ENCODE data around the gene ADPRHL1. TPM values are rescaled to one million over a fixed set of nuclear protein-coding genes. Genes with fewer than 3 reads are reported as not detected.

ADPRHL1 gene
- total and polyA plus RNA-seq, 10 donors = 0.52 to 4.3 (median 1.5) TPM

- TF ChIP-seq POLR2A (IDR thresholded peaks at IDR 0.05) (peak in 2 of 3 donors; percentile 64 to 68), CTCF (IDR thresholded peaks at IDR 0.05 in 8 of 11, conservative IDR thresholded peaks at IDR 0.05 in 3 of 11) (peak in 1 of 11 experiments; percentile 30), POLR2AphosphoS5 (IDR thresholded peaks at IDR 0.05) (peak; percentile 79 to 88 (median 88))
- H3K27ac ChIP-seq = peak within 1 kb of the TSS; percentile 83 to 96 (median 92)
- H3K9me3 ChIP-seq = no peaks in the 10 kb centered on the region
- WGBS, 5 donors = 0 to 2% (median 0%) methylated on average over 22 to 115 of the region's 115 CpGs
- H3K27me3 ChIP-seq (replicated peaks in 1 of 7) = no peaks in the 10 kb centered on the region
- peak within 1 kb of the TSS; percentile 75 to 96 (median 84) for H3K4me3 ChIP-seq
- H3K36me3 ChIP-seq = peaks cover 0 to 12% (median 7%) of the 10 kb centered on the region in 6 donors
- peaks cover 27 to 79% (median 65%) of the 10 kb centered on the region in 6 donors for H3K4me1 ChIP-seq
- intact Hi-C loops (cut with DNase I; ENCODE audit: low total_unique reads) = no loop called here
- peak; percentile 98 for DNase-seq
Measured at GRCh38 chr13:113490496-113491417, 37.5 kb upstream of the ADPRHL1 start, which contains the start of gene DCUN1D2. Gene DCUN1D2 (minus strand): TSS chr13:113490711. CDS start chr13:113490669, 42 bp downstream.

- H3K27me3 ChIP-seq (replicated peaks in 1 of 7) = no peaks in the 10 kb centered on the region
- H3K4me1 ChIP-seq = peaks cover 24 to 73% (median 56%) of the 10 kb centered on the region in 6 donors
- H3K27ac ChIP-seq = peak overlapping the region; percentile 83 to 96 (median 92)
- peaks cover 0 to 3% (median 1%) of the 10 kb centered on the region in 6 donors for H3K36me3 ChIP-seq
- TF ChIP-seq POLR2A (IDR thresholded peaks at IDR 0.05) (no peak), CTCF (IDR thresholded peaks at IDR 0.05 in 8 of 11, conservative IDR thresholded peaks at IDR 0.05 in 3 of 11) (no peak), POLR2AphosphoS5 (IDR thresholded peaks at IDR 0.05) (no peak)
- H3K9me3 ChIP-seq = no peaks in the 10 kb centered on the region
- WGBS, 5 donors = 6 to 16% (median 9%) methylated on average over 34 to 54 of the region's 54 CpGs
- H3K4me3 ChIP-seq = peak overlapping the region; percentile 75 to 96 (median 84)
- intact Hi-C loops (cut with DNase I; ENCODE audit: low total_unique reads) = no loop called here
- DNase-seq = no peak
Measured at GRCh38 chr13:113489549-113490495, 36.5 kb upstream of the ADPRHL1 start.

GRCh38 chr13:113489171-113489548, 35.9 kb upstream of the ADPRHL1 start:
- H3K36me3 ChIP-seq = no peaks in the 10 kb centered on the region
- H3K4me1 ChIP-seq = peaks cover 24 to 72% (median 52%) of the 10 kb centered on the region in 6 donors
- peak; percentile 73 for DNase-seq
- no peaks in the 10 kb centered on the region for H3K27me3 ChIP-seq (replicated peaks in 1 of 7)
- intact Hi-C loops (cut with DNase I; ENCODE audit: low total_unique reads) = no loop called here
- peak overlapping the region in 2 of 8 donors; percentile 94 to 96 for H3K27ac ChIP-seq
- 63 to 82% (median 72%) methylated on average over 8 of the region's 8 CpGs for WGBS, 5 donors
- no peaks in the 10 kb centered on the region for H3K9me3 ChIP-seq
- peak overlapping the region in 4 of 8 donors; percentile 83 to 96 (median 89) for H3K4me3 ChIP-seq
- TF ChIP-seq CTCF (IDR thresholded peaks at IDR 0.05 in 8 of 11, conservative IDR thresholded peaks at IDR 0.05 in 3 of 11) (no peak), POLR2AphosphoS5 (IDR thresholded peaks at IDR 0.05) (no peak), POLR2A (IDR thresholded peaks at IDR 0.05) (no peak)

All from spleen (tissue), 11 donors.